Activated T-helper 17 cell treated with anti-CD3 and anti-CD28 coated beads, Interleukin-2, amount 50 U/mL, for 72 hours (primary cell): ENCODE measurements around the gene ILK. TPM values are rescaled to one million over a fixed set of nuclear protein-coding genes. Genes with fewer than 3 reads are reported as not detected.

Source experiments
- ATAC-seq: fragments of 150-1000 bp; cut with Tn5 transposase; replicated peaks from 2 replicates; pipeline ENCODE4 v1.10.0; 2021; ENCODE audit warnings: mild to moderate bottlenecking, moderate library complexity
- H3K27ac Mint-ChIP-seq: one replicate; pipeline ENCODE4 v1.8.0; 2022; ENCODE audit warnings: mixed read lengths
- H3K27me3 Mint-ChIP-seq: one replicate; pipeline ENCODE4 v1.8.0; 2022; ENCODE audit warnings: mixed read lengths
- H3K36me3 Mint-ChIP-seq: one replicate; pipeline ENCODE4 v1.8.0; 2022; ENCODE audit warnings: low read depth, mild to moderate bottlenecking, mixed read lengths
- H3K4me1 Mint-ChIP-seq: one replicate; pipeline ENCODE4 v1.8.0; 2022; ENCODE audit warnings: mixed read lengths
- H3K4me3 Mint-ChIP-seq: one replicate; pipeline ENCODE4 v1.8.0; 2022; ENCODE audit warnings: mild to moderate bottlenecking, mixed read lengths
- H3K9me3 Mint-ChIP-seq: one replicate; pipeline ENCODE4 v1.8.0; 2022; ENCODE audit warnings: mixed read lengths
- total RNA-seq, 2 donors: library from RNA; stranded (reverse); gene quantifications; one replicate each; pipeline ENCODE4 v1.2.3, GENCODE V29; 2022

Gene ILK
- total RNA-seq, 2 donors from 2014 or later: 85.0 to 113 TPM

GRCh38 chr11:6608011-6608410, 4.4 kb downstream of the ILK start:
- H3K27ac Mint-ChIP-seq: no peak overlapping the region
- peaks cover 57% of the 10 kb centered on the region for H3K36me3 Mint-ChIP-seq

GRCh38 chr11:6608726-6609501, 5.3 kb downstream of the ILK start:
- Mint-ChIP-seq H3K36me3 (peaks cover 57% of the 10 kb centered on the region), H3K4me1 (peaks cover 28% of the 10 kb centered on the region), H3K27ac (no peak overlapping the region), H3K27me3 (no peaks in the 10 kb centered on the region), H3K4me3 (no peak overlapping the region), H3K9me3 (no peaks in the 10 kb centered on the region)
- ATAC-seq: no peak

More at GRCh38 chr11:6608011-6608410, 4.4 kb downstream of the ILK start:
- Mint-ChIP-seq H3K27me3 (no peaks in the 10 kb centered on the region), H3K4me1 (peaks cover 28% of the 10 kb centered on the region), H3K4me3 (no peak overlapping the region), H3K9me3 (no peaks in the 10 kb centered on the region)
- ATAC-seq: no peak

GRCh38 chr11:6609502-6610015, 6.0 kb downstream of the ILK start:
- H3K9me3 Mint-ChIP-seq: no peaks in the 10 kb centered on the region
- peaks cover 57% of the 10 kb centered on the region for H3K36me3 Mint-ChIP-seq
- H3K27ac Mint-ChIP-seq: no peak overlapping the region
- peaks cover 28% of the 10 kb centered on the region for H3K4me1 Mint-ChIP-seq
- no peak for ATAC-seq
- H3K27me3 Mint-ChIP-seq: no peaks in the 10 kb centered on the region
- H3K4me3 Mint-ChIP-seq: no peak overlapping the region

- Mint-ChIP-seq H3K9me3 (no peaks in the 10 kb centered on the region), H3K27me3 (no peaks in the 10 kb centered on the region), H3K27ac (no peak overlapping the region), H3K4me1 (peaks cover 31% of the 10 kb centered on the region), H3K36me3 (peaks cover 57% of the 10 kb centered on the region), H3K4me3 (no peak overlapping the region)
- no peak for ATAC-seq
These were observed 7.0 kb downstream of the ILK start for GRCh38 chr11:6610591-6610990.

GRCh38 chr11:6611092-6611962, 7.8 kb downstream of the ILK start:
- ATAC-seq: peak; percentile 2
- Mint-ChIP-seq H3K27ac (no peak overlapping the region), H3K9me3 (no peaks in the 10 kb centered on the region), H3K4me1 (peaks cover 32% of the 10 kb centered on the region), H3K36me3 (peaks cover 51% of the 10 kb centered on the region), H3K27me3 (no peaks in the 10 kb centered on the region), H3K4me3 (no peak overlapping the region)

- no peaks in the 10 kb centered on the region for H3K27me3 Mint-ChIP-seq
- no peak for ATAC-seq
- H3K36me3 Mint-ChIP-seq: peaks cover 47% of the 10 kb centered on the region
- H3K9me3 Mint-ChIP-seq: no peaks in the 10 kb centered on the region
- no peak overlapping the region for H3K27ac Mint-ChIP-seq
- peaks cover 32% of the 10 kb centered on the region for H3K4me1 Mint-ChIP-seq
- H3K4me3 Mint-ChIP-seq: no peak overlapping the region
These were observed 8.3 kb downstream of the ILK start for GRCh38 chr11:6611963-6612212.

- H3K9me3 Mint-ChIP-seq: no peaks in the 10 kb centered on the region
- H3K4me1 Mint-ChIP-seq: peaks cover 29% of the 10 kb centered on the region
- H3K4me3 Mint-ChIP-seq: no peak within 1 kb of the TSS
- H3K36me3 Mint-ChIP-seq: peaks cover 43% of the 10 kb centered on the region
- no peaks in the 10 kb centered on the region for H3K27me3 Mint-ChIP-seq
- no peak within 1 kb of the TSS for H3K27ac Mint-ChIP-seq
- peak; percentile 84 for ATAC-seq
These were observed 8.9 kb downstream of the ILK start, which contains the start of gene TAF10 for GRCh38 chr11:6612213-6613041. Gene TAF10, minus strand, starts transcription at chr11:6612216. Its CDS starts 27 bp downstream, at chr11:6612189.

- H3K9me3 Mint-ChIP-seq: no peaks in the 10 kb centered on the region
- H3K27ac Mint-ChIP-seq: no peak overlapping the region
- peaks cover 32% of the 10 kb centered on the region for H3K36me3 Mint-ChIP-seq
- H3K27me3 Mint-ChIP-seq: no peaks in the 10 kb centered on the region
- peaks cover 25% of the 10 kb centered on the region for H3K4me1 Mint-ChIP-seq
- ATAC-seq: no peak
- no peak overlapping the region for H3K4me3 Mint-ChIP-seq
These were observed 9.9 kb downstream of the ILK start for GRCh38 chr11:6613496-6613895.

- Mint-ChIP-seq H3K27me3 (no peaks in the 10 kb centered on the region), H3K9me3 (no peaks in the 10 kb centered on the region), H3K36me3 (peaks cover 22% of the 10 kb centered on the region), H3K4me3 (no peak overlapping the region), H3K4me1 (peaks cover 25% of the 10 kb centered on the region), H3K27ac (no peak overlapping the region)
- no peak for ATAC-seq
These were observed 10.9 kb downstream of the ILK start for GRCh38 chr11:6614446-6614845.

GRCh38 chr11:6615046-6615445, 11.5 kb downstream of the ILK start:
- H3K36me3 Mint-ChIP-seq: peaks cover 16% of the 10 kb centered on the region
- no peak overlapping the region for H3K4me3 Mint-ChIP-seq
- peaks cover 20% of the 10 kb centered on the region for H3K4me1 Mint-ChIP-seq
- H3K27me3 Mint-ChIP-seq: no peaks in the 10 kb centered on the region
- no peaks in the 10 kb centered on the region for H3K9me3 Mint-ChIP-seq
- ATAC-seq: no peak
- no peak overlapping the region for H3K27ac Mint-ChIP-seq

- Mint-ChIP-seq H3K27ac (no peak overlapping the region), H3K4me3 (no peak overlapping the region), H3K9me3 (no peaks in the 10 kb centered on the region), H3K27me3 (no peaks in the 10 kb centered on the region), H3K36me3 (peaks cover 6% of the 10 kb centered on the region), H3K4me1 (peaks cover 17% of the 10 kb centered on the region)
- no peak for ATAC-seq
These were observed 12.5 kb downstream of the ILK start for GRCh38 chr11:6615882-6616585.

- H3K9me3 Mint-ChIP-seq: no peaks in the 10 kb centered on the region
- no peaks in the 10 kb centered on the region for H3K36me3 Mint-ChIP-seq
- no peaks in the 10 kb centered on the region for H3K27me3 Mint-ChIP-seq
- no peak overlapping the region for H3K4me3 Mint-ChIP-seq
- no peak for ATAC-seq
- peaks cover 13% of the 10 kb centered on the region for H3K4me1 Mint-ChIP-seq
- no peak overlapping the region for H3K27ac Mint-ChIP-seq
These were observed 13.1 kb downstream of the ILK start for GRCh38 chr11:6616596-6617250.

- ATAC-seq: no peak
- no peak overlapping the region for H3K4me3 Mint-ChIP-seq
- no peaks in the 10 kb centered on the region for H3K27me3 Mint-ChIP-seq
- no peaks in the 10 kb centered on the region for H3K36me3 Mint-ChIP-seq
- peaks cover 13% of the 10 kb centered on the region for H3K4me1 Mint-ChIP-seq
- H3K27ac Mint-ChIP-seq: no peak overlapping the region
- no peaks in the 10 kb centered on the region for H3K9me3 Mint-ChIP-seq
These were observed 13.8 kb downstream of the ILK start for GRCh38 chr11:6617315-6617781.
